Fibroblast of pulmonary artery (primary cell): ENCODE results near the gene PHLDB3.

Experiments
- DNase-seq: peaks from one replicate; pipeline ENCODE4 v3.0.0-alpha.2; 2010; ENCODE audit warnings: low read depth
- H3K4me3 ChIP-seq: replicated peaks from 2 replicates; pipeline ENCODE4 v1.5.1; 2011; ENCODE audit warnings: low read depth, mild to moderate bottlenecking, control low read depth, low read length, moderate library complexity
- TF ChIP-seq, protein P1 (sequence below): IDR thresholded peaks from 2 replicates; pipeline ENCODE4 v1.5.1; 2011; ENCODE audit warnings: mild to moderate bottlenecking, control low read depth, low read length, inconsistent platforms; ENCODE audit errors: missing control alignments

The PHLDB3 gene

GRCh38 chr19:43546581-43546980 is 42.0 kb upstream of the PHLDB3 start:
- no peak for DNase-seq
- no peak overlapping the region for H3K4me3 ChIP-seq
- TF ChIP-seq, protein P1, sequence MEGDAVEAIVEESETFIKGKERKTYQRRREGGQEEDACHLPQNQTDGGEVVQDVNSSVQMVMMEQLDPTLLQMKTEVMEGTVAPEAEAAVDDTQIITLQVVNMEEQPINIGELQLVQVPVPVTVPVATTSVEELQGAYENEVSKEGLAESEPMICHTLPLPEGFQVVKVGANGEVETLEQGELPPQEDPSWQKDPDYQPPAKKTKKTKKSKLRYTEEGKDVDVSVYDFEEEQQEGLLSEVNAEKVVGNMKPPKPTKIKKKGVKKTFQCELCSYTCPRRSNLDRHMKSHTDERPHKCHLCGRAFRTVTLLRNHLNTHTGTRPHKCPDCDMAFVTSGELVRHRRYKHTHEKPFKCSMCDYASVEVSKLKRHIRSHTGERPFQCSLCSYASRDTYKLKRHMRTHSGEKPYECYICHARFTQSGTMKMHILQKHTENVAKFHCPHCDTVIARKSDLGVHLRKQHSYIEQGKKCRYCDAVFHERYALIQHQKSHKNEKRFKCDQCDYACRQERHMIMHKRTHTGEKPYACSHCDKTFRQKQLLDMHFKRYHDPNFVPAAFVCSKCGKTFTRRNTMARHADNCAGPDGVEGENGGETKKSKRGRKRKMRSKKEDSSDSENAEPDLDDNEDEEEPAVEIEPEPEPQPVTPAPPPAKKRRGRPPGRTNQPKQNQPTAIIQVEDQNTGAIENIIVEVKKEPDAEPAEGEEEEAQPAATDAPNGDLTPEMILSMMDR = no peak

DNA sequence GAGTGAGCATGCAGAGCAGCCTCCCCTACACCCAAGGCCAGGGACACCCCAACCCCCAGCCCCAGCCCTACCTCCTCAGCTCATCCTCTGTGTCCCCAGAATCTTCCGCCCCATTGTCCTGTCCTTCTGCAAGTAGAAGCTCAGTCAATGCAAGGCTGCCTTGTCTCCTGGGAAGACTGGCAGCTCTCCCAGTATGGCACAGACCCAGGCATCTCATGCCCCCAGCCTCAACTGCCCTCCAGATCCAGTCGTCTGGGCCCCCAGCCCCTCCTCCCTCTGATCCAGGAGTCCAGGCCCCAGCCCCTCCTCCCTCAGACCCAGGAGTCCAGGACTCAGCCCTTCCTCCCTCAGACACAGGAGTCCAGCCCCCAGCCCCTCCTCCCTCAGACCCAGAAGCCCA is 41.4 kb upstream of the PHLDB3 start:
- TF ChIP-seq, protein P1 = no peak
- no peak overlapping the region for H3K4me3 ChIP-seq
- no peak for DNase-seq

- no peak overlapping the region for H3K4me3 ChIP-seq
- TF ChIP-seq, protein P1 = no peak
- no peak for DNase-seq
Measured at GRCh38 chr19:43545276-43545675, 40.7 kb upstream of the PHLDB3 start.

DNA sequence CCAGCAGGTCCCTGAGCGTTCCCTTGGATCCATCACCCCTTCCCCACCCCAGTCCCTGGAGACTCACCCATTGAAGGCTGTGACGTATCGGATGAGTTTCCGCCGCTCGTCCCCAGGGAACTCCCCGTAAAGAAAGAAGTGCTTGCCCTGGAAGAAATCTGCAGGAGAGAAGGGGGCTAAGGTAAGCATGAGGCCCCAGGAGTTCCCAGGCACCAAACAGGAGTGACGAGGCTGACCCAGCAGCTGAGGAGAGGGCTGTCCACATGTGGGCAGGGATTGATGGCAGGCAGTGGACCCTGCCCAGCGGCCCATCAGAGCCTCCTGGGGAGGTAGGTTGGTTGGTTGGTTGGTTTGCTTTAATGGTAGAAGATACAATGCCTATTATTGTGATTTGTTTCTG is 39.5 kb upstream of the PHLDB3 start:
- no peak for DNase-seq
- no peak overlapping the region for H3K4me3 ChIP-seq
- TF ChIP-seq, protein P1 = no peak

GRCh38 chr19:43541920-43542650 is 37.5 kb upstream of the PHLDB3 start:
- TF ChIP-seq, protein P1 = no peak
- DNase-seq = no peak
- no peak overlapping the region for H3K4me3 ChIP-seq

GRCh38 chr19:43540381-43540780 is 35.8 kb upstream of the PHLDB3 start:
- DNase-seq = no peak

More at GRCh38 chr19:43540381-43540780, 35.8 kb upstream of the PHLDB3 start:
- TF ChIP-seq, protein P1 = no peak
- no peak overlapping the region for H3K4me3 ChIP-seq
